ENCODE results near the gene DPYD. TPM values are rescaled to one million over a fixed set of nuclear protein-coding genes. Genes with fewer than 3 reads are reported as not detected.

The DPYD gene
- total RNA-seq, 1 experiment from 2014 or later, result 7.0 TPM

DNA sequence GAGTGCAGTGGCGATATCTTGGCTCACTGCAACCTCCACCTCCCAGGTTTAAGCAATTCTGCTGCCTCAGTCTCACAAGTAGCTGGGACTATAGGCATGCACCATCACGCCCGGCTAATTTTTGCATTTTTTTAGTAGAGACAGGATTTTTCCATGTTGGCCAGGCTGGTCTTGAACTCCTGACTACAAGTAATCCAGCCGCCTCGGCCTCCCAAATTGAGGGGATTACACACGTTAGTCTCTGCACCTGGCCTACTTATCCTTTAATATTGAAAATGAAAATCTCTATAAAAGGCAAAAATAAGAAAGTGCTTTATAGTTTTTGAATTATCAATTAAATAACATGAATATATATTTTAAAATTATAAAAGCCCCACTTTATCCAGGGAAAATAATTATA lies 190.6 kb downstream of the DPYD start:
- TF ChIP-seq, protein P1, sequence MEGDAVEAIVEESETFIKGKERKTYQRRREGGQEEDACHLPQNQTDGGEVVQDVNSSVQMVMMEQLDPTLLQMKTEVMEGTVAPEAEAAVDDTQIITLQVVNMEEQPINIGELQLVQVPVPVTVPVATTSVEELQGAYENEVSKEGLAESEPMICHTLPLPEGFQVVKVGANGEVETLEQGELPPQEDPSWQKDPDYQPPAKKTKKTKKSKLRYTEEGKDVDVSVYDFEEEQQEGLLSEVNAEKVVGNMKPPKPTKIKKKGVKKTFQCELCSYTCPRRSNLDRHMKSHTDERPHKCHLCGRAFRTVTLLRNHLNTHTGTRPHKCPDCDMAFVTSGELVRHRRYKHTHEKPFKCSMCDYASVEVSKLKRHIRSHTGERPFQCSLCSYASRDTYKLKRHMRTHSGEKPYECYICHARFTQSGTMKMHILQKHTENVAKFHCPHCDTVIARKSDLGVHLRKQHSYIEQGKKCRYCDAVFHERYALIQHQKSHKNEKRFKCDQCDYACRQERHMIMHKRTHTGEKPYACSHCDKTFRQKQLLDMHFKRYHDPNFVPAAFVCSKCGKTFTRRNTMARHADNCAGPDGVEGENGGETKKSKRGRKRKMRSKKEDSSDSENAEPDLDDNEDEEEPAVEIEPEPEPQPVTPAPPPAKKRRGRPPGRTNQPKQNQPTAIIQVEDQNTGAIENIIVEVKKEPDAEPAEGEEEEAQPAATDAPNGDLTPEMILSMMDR (IDR thresholded peaks at IDR 0.05; ENCODE audit: insufficient read depth in 1 of 2, low read depth in 1 of 2, low read length in 1 of 2, severe bottlenecking in 1 of 2, unreplicated experiment in 1 of 2), result no peak
- Mint-ChIP-seq H3K27ac (ENCODE audit: unreplicated experiment) (no peak overlapping the region), H3K9me3 (ENCODE audit: unreplicated experiment) (no peaks in the 10 kb centered on the region), H3K4me1 (ENCODE audit: low read depth, unreplicated experiment) (no peaks in the 10 kb centered on the region), H3K4me3 (ENCODE audit: unreplicated experiment) (no peak overlapping the region), H3K36me3 (ENCODE audit: insufficient read depth, unreplicated experiment) (no peaks in the 10 kb centered on the region), H3K27me3 (ENCODE audit: insufficient read depth, unreplicated experiment) (no peaks in the 10 kb centered on the region)
- Histone ChIP-seq H3K36me3 (ENCODE audit: control insufficient read depth, insufficient read depth, low read length) (no peaks in the 10 kb centered on the region), H3K9me3 (no peaks in the 10 kb centered on the region), H3K4me3 (ENCODE audit: low read depth, low read length) (no peak overlapping the region), H3K27me3 (replicated peaks; ENCODE audit: control insufficient read depth, insufficient read depth, low read length) (no peaks in the 10 kb centered on the region), H3K4me1 (no peaks in the 10 kb centered on the region)
- CTCF ChIA-PET, result no interaction called here
- no TSS peak for BruUV-seq (replicated peaks)
- POLR2A ChIA-PET, result no interaction called here
- intact Hi-C loops (cut with micrococcal nuclease; ENCODE audit: unreplicated experiment), result no loop called here
- DNase-seq, result no peak

DNA sequence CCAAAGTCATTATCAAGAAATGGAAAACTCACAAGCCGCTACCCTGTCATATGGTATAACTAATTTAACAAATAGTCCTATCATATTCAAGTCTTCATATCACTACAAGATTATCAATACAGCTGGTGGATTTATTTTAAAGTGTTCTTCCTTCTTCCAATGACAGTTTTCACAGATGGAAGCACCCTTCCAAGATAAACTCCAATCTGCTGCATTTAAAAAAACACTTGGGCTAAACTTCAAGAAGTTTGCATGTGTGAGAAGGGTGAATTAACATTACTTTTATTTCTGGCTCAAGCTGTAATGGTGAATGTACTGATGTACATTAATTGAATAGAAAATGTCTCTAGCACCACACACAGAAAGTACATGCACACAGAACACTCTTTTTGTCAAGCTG lies 192.4 kb downstream of the DPYD start:
- no peak overlapping the region for H3K27ac Mint-ChIP-seq (ENCODE audit: unreplicated experiment)
- Histone ChIP-seq H3K36me3 (ENCODE audit: control insufficient read depth, insufficient read depth, low read length) (no peaks in the 10 kb centered on the region), H3K27me3 (replicated peaks; ENCODE audit: control insufficient read depth, insufficient read depth, low read length) (no peaks in the 10 kb centered on the region), H3K4me1 (no peaks in the 10 kb centered on the region), H3K4me3 (ENCODE audit: low read depth, low read length) (no peak overlapping the region), H3K9me3 (no peaks in the 10 kb centered on the region)
- TF ChIP-seq, protein P1 (IDR thresholded peaks at IDR 0.05; ENCODE audit: insufficient read depth in 1 of 2, low read depth in 1 of 2, low read length in 1 of 2, severe bottlenecking in 1 of 2, unreplicated experiment in 1 of 2), result no peak
- no TSS peak for BruUV-seq (replicated peaks)
- H3K4me3 Mint-ChIP-seq (ENCODE audit: unreplicated experiment), result no peak overlapping the region
- ChIA-PET CTCF (no interaction called here), POLR2A (no interaction called here)
- no peaks in the 10 kb centered on the region for H3K36me3 Mint-ChIP-seq (ENCODE audit: insufficient read depth, unreplicated experiment)
- no peaks in the 10 kb centered on the region for H3K4me1 Mint-ChIP-seq (ENCODE audit: low read depth, unreplicated experiment)
- intact Hi-C loops (cut with micrococcal nuclease; ENCODE audit: unreplicated experiment), result no loop called here
- DNase-seq, result no peak
- no peaks in the 10 kb centered on the region for H3K27me3 Mint-ChIP-seq (ENCODE audit: insufficient read depth, unreplicated experiment)
- peaks cover 9% of the 10 kb centered on the region for H3K9me3 Mint-ChIP-seq (ENCODE audit: unreplicated experiment)

DNA sequence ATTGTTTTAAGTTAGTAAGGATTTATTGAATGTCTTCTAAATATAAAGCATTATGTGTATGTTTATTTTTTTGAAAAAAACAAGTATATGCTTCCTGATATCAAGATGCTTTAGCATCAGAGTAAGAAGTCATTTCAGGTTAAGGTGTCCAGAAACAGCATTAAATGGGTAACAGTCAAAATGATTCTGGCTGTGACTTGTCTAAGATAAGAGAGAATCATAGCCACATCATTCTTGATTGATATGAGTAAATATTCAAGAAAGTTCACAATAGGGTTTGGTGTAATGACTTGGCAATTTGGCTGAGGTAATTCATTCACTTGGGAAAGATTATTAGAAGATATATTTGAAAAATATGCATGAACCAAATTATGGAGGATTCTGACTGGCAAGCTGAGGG lies 193.8 kb downstream of the DPYD start:
- no peak overlapping the region for H3K27ac Mint-ChIP-seq (ENCODE audit: unreplicated experiment)
- no peak overlapping the region for H3K4me3 Mint-ChIP-seq (ENCODE audit: unreplicated experiment)
- no peaks in the 10 kb centered on the region for H3K36me3 Mint-ChIP-seq (ENCODE audit: insufficient read depth, unreplicated experiment)
- no peaks in the 10 kb centered on the region for H3K9me3 ChIP-seq
- H3K4me3 ChIP-seq (ENCODE audit: low read depth, low read length), result no peak overlapping the region
- H3K27me3 ChIP-seq (replicated peaks; ENCODE audit: control insufficient read depth, insufficient read depth, low read length), result no peaks in the 10 kb centered on the region
- BruUV-seq (replicated peaks), result no TSS peak
- no peaks in the 10 kb centered on the region for H3K4me1 ChIP-seq
- ChIA-PET POLR2A (no interaction called here), CTCF (no interaction called here)
- no peaks in the 10 kb centered on the region for H3K4me1 Mint-ChIP-seq (ENCODE audit: low read depth, unreplicated experiment)
- TF ChIP-seq, protein P1 (IDR thresholded peaks at IDR 0.05; ENCODE audit: insufficient read depth in 1 of 2, low read depth in 1 of 2, low read length in 1 of 2, severe bottlenecking in 1 of 2, unreplicated experiment in 1 of 2), result no peak
- H3K9me3 Mint-ChIP-seq (ENCODE audit: unreplicated experiment), result peaks cover 9% of the 10 kb centered on the region
- intact Hi-C loops (cut with micrococcal nuclease; ENCODE audit: unreplicated experiment), result no loop called here
- H3K36me3 ChIP-seq (ENCODE audit: control insufficient read depth, insufficient read depth, low read length), result no peaks in the 10 kb centered on the region
- no peaks in the 10 kb centered on the region for H3K27me3 Mint-ChIP-seq (ENCODE audit: insufficient read depth, unreplicated experiment)
- DNase-seq, result no peak
